ENCODE data around the gene TDRD10.

The TDRD10 gene

DNA sequence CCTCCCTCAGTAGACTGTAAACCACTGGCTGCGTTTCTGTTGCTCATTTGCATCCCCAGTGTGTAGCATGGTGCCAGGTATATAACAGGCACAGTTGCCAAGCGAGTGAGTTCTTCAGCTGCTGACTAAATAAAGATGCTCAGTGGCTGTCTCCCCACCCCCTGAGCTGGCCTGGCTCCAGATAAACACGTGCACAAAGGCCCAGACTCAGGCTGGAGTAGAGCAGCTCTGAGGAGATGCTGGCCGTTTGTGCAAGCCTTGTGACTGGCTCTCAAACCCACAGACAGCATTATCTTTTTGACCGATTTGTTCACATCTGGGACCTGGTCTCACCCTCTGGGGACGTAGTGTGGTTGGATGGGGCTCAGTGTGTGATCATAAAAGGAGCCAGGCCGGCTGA is 72.7 kb downstream of the TDRD10 start:
- no peak for TF ChIP-seq SUZ12 (IDR thresholded peaks at IDR 0.05; ENCODE audit: extremely low read depth, insufficient read depth, insufficient read length)
- no peak for TF ChIP-seq ZNF274 (IDR thresholded peaks at IDR 0.05; ENCODE audit: low read depth, low read length)
- H3K36me3 ChIP-seq (ENCODE audit: insufficient read depth, insufficient read length, low read length): peaks cover 36% of the 10 kb centered on the region
- H3K4me1 ChIP-seq (ENCODE audit: insufficient read depth, insufficient read length): peaks cover 20% of the 10 kb centered on the region
- no peaks in the 10 kb centered on the region for H3K9me3 ChIP-seq (ENCODE audit: insufficient read depth, low read length)
- H3K4me3 ChIP-seq (ENCODE audit: insufficient read length, low read depth): no peak overlapping the region
- DNase-seq (ENCODE audit: low read depth, low spot score): no peak
- H3K9ac ChIP-seq (ENCODE audit: insufficient read length, low read depth): no peak overlapping the region
- peaks cover 12% of the 10 kb centered on the region for H3K27me3 ChIP-seq (ENCODE audit: insufficient read depth, insufficient read length)

DNA sequence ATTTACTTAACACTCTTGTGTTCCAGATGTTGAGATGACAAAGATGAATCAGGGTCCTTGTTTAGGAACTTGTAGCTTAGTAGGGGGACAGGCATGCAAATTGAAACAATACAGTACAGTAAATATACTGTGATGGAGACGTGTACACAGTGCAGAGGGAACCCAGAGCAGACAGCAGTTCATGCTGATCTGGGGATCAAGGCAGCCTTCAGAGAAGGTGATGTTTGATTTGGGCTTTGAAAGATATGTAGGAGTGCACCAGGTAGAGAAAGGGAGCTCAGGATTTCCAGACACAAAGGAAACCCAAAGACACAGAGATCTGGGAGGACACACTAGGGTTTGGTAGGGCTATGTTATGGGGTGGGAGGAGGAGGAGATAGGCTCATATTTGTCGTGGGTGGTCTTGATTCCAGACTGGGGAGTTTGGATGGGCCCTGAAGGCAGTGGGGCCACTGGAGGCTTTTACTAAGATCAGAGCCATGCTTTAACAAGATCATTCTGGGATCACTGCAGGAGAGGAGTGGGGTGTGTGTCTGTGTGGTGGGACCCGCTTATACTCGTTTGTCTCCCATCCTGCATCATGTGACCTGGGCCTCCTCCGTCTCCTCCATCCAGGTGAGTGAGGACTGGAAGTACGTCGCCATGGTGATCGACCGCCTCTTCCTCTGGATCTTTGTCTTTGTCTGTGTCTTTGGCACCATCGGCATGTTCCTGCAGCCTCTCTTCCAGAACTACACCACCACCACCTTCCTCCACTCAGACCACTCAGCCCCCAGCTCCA is 73.3 kb downstream of the TDRD10 start:
- peaks cover 42% of the 10 kb centered on the region for H3K36me3 ChIP-seq (ENCODE audit: insufficient read depth, insufficient read length, low read length)
- no peak overlapping the region for H3K9ac ChIP-seq (ENCODE audit: insufficient read length, low read depth)
- peaks cover 20% of the 10 kb centered on the region for H3K4me1 ChIP-seq (ENCODE audit: insufficient read depth, insufficient read length)
- H3K27me3 ChIP-seq (ENCODE audit: insufficient read depth, insufficient read length): peaks cover 6% of the 10 kb centered on the region
- TF ChIP-seq ZNF274 (IDR thresholded peaks at IDR 0.05; ENCODE audit: low read depth, low read length) (no peak), YY1 (IDR thresholded peaks at IDR 0.05; ENCODE audit: insufficient read depth, insufficient read length) (no peak), SUZ12 (IDR thresholded peaks at IDR 0.05; ENCODE audit: extremely low read depth, insufficient read depth, insufficient read length) (no peak)
- no peak for DNase-seq (ENCODE audit: low read depth, low spot score)
- H3K4me3 ChIP-seq (ENCODE audit: insufficient read length, low read depth): no peak overlapping the region
- no peaks in the 10 kb centered on the region for H3K9me3 ChIP-seq (ENCODE audit: insufficient read depth, low read length)

DNA sequence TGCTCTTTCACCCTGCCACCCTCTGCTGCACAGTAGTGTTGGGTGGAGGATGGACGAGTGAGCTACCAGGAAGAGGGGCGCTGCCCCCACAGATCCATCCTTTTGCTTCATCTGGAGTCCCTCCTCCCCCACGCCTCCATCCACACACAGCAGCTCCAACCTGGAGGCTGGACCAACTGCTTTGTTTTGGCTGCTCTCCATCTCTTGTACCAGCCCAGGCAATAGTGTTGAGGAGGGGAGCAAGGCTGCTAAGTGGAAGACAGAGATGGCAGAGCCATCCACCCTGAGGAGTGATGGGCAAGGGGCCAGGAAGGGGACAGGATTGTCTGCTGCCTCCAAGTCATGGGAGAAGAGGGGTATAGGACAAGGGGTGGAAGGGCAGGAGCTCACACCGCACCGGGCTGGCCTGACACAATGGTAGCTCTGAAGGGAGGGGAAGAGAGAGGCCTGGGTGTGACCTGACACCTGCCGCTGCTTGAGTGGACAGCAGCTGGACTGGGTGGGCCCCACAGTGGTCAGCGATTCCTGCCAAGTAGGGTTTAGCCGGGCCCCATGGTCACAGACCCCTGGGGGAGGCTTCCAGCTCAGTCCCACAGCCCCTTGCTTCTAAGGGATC is 74.0 kb downstream of the TDRD10 start:
- TF ChIP-seq YY1 (IDR thresholded peaks at IDR 0.05; ENCODE audit: insufficient read depth, insufficient read length): no peak
- no peak for TF ChIP-seq ZNF274 (IDR thresholded peaks at IDR 0.05; ENCODE audit: low read depth, low read length)
- no peak for TF ChIP-seq SUZ12 (IDR thresholded peaks at IDR 0.05; ENCODE audit: extremely low read depth, insufficient read depth, insufficient read length)
- peaks cover 49% of the 10 kb centered on the region for H3K36me3 ChIP-seq (ENCODE audit: insufficient read depth, insufficient read length, low read length)
- H3K27me3 ChIP-seq (ENCODE audit: insufficient read depth, insufficient read length): peaks cover 2% of the 10 kb centered on the region
- H3K9me3 ChIP-seq (ENCODE audit: insufficient read depth, low read length): no peaks in the 10 kb centered on the region
- peaks cover 20% of the 10 kb centered on the region for H3K4me1 ChIP-seq (ENCODE audit: insufficient read depth, insufficient read length)
- no peak for DNase-seq (ENCODE audit: low read depth, low spot score)
- H3K9ac ChIP-seq (ENCODE audit: insufficient read length, low read depth): no peak overlapping the region
- no peak overlapping the region for H3K4me3 ChIP-seq (ENCODE audit: insufficient read length, low read depth)

DNA sequence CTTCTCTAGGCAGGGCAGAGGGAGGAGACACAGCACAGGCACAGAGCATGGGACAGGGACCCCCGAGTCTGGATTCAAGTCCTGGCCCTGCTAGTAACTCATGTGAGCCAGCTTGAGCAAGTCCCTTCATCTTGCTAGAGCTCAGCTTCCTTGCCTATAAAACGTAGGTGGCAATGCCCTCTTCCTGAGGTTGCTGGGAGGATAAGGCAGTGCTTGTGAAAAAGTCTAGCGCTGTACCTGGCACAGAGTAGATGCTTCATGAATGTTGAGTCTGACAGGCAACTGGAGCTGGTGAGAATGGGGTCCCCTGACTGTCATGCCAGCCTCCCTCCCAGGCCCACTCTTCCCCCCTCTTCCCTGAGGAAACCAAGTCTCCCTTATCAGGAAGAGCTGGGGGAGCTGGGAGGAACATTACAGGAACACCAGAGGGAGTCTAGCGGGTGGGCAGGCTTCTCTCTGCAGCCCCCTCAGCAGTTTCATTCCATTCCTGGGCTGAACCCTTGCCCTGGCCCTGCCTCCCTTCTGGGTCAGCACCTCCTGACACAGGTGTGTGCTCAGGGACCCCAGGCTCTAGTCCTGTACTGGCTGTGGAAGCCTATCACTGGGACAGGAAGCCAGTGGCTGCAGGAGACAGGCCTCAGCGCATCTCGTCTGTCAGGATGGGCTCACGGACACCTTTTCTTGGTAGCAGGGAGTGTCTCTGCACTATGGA is 75.5 kb downstream of the TDRD10 start:
- TF ChIP-seq SUZ12 (IDR thresholded peaks at IDR 0.05; ENCODE audit: extremely low read depth, insufficient read depth, insufficient read length) (no peak), ZNF274 (IDR thresholded peaks at IDR 0.05; ENCODE audit: low read depth, low read length) (no peak)

DNA sequence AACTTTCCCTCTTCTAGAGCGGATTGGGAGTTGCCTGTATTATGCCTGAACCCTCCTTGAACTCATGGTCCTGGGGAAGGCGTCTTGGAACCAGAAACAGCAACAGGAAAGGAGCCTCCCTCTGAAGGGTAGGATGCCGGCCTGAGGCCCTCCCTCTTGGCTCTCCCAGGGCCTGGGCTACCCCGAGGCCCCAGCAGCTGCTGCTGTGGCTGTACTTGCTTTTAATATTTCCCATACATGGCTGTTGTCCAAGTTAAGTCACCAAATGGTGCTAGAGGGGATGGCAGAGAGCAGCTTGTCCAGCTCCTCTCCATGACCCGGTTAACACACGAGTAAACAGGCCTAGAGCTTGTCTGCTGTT is 76.0 kb downstream of the TDRD10 start:
- Histone ChIP-seq H3K36me3 (ENCODE audit: insufficient read depth, insufficient read length, low read length) (peaks cover 67% of the 10 kb centered on the region), H3K27me3 (ENCODE audit: insufficient read depth, insufficient read length) (no peaks in the 10 kb centered on the region), H3K9me3 (ENCODE audit: insufficient read depth, low read length) (no peaks in the 10 kb centered on the region), H3K4me3 (ENCODE audit: insufficient read length, low read depth) (no peak overlapping the region), H3K9ac (ENCODE audit: insufficient read length, low read depth) (no peak overlapping the region), H3K4me1 (ENCODE audit: insufficient read depth, insufficient read length) (peaks cover 9% of the 10 kb centered on the region)
- TF ChIP-seq ZNF274 (IDR thresholded peaks at IDR 0.05; ENCODE audit: low read depth, low read length) (no peak), YY1 (IDR thresholded peaks at IDR 0.05; ENCODE audit: insufficient read depth, insufficient read length) (no peak), SUZ12 (IDR thresholded peaks at IDR 0.05; ENCODE audit: extremely low read depth, insufficient read depth, insufficient read length) (no peak)
- no peak for DNase-seq (ENCODE audit: low read depth, low spot score)

More for the DNA sequence above, 75.5 kb downstream of the TDRD10 start:
- Histone ChIP-seq H3K9ac (ENCODE audit: insufficient read length, low read depth) (no peak overlapping the region), H3K36me3 (ENCODE audit: insufficient read depth, insufficient read length, low read length) (peaks cover 62% of the 10 kb centered on the region), H3K4me3 (ENCODE audit: insufficient read length, low read depth) (no peak overlapping the region), H3K9me3 (ENCODE audit: insufficient read depth, low read length) (no peaks in the 10 kb centered on the region), H3K4me1 (ENCODE audit: insufficient read depth, insufficient read length) (peaks cover 15% of the 10 kb centered on the region), H3K27me3 (ENCODE audit: insufficient read depth, insufficient read length) (no peaks in the 10 kb centered on the region)
- no peak for DNase-seq (ENCODE audit: low read depth, low spot score)

DNA sequence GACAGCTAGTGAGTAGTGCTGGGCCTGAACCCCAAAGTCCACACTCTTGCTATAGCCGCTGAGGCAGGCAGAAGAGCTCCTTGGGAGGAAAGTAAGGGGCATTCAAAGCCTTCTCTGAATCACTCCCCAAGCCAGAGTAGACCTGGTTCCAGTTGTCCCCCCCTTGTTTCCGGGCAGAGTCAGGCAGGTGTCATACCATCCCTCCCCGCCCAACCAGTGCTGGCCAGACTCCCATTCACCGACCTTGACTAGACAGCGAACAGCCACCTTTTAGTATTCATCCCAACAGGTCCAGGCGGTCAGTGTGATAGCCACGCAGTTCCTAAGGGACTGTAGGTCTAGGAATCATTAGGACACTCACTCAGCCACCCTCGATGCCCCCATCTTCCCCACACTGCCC is 77.4 kb downstream of the TDRD10 start:
- Histone ChIP-seq H3K4me1 (ENCODE audit: insufficient read depth, insufficient read length) (peaks cover 7% of the 10 kb centered on the region), H3K36me3 (ENCODE audit: insufficient read depth, insufficient read length, low read length) (peaks cover 81% of the 10 kb centered on the region), H3K9ac (ENCODE audit: insufficient read length, low read depth) (no peak overlapping the region), H3K9me3 (ENCODE audit: insufficient read depth, low read length) (no peaks in the 10 kb centered on the region), H3K27me3 (ENCODE audit: insufficient read depth, insufficient read length) (no peaks in the 10 kb centered on the region), H3K4me3 (ENCODE audit: insufficient read length, low read depth) (no peak overlapping the region)
- TF ChIP-seq YY1 (IDR thresholded peaks at IDR 0.05; ENCODE audit: insufficient read depth, insufficient read length) (no peak), SUZ12 (IDR thresholded peaks at IDR 0.05; ENCODE audit: extremely low read depth, insufficient read depth, insufficient read length) (no peak), ZNF274 (IDR thresholded peaks at IDR 0.05; ENCODE audit: low read depth, low read length) (no peak)
- DNase-seq (ENCODE audit: low read depth, low spot score): no peak

DNA sequence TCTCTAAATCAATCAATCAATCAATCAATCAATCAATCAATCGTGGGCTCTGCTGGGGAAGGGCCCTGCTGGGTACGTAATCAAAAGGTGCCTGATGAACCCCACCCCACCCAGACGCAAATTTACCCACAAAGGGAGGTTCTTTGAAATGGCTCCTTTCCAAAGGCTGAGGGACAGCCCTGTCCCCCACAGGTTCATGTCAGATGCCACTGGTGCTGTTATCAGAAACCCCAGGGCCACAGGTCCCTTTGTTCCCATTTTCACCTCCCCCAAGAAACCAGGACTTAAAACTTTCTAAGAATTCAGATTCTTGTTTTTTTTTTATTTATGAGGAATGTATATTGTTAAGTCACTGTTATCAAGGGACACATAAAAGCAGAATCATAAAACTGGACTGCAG is 79.7 kb downstream of the TDRD10 start:
- TF ChIP-seq SUZ12 (IDR thresholded peaks at IDR 0.05; ENCODE audit: extremely low read depth, insufficient read depth, insufficient read length) (no peak), ZNF274 (IDR thresholded peaks at IDR 0.05; ENCODE audit: low read depth, low read length) (no peak), YY1 (IDR thresholded peaks at IDR 0.05; ENCODE audit: insufficient read depth, insufficient read length) (no peak)
- no peaks in the 10 kb centered on the region for H3K9me3 ChIP-seq (ENCODE audit: insufficient read depth, low read length)
- H3K9ac ChIP-seq (ENCODE audit: insufficient read length, low read depth): no peak overlapping the region
- no peak for DNase-seq (ENCODE audit: low read depth, low spot score)
- peaks cover 98% of the 10 kb centered on the region for H3K36me3 ChIP-seq (ENCODE audit: insufficient read depth, insufficient read length, low read length)
- H3K4me1 ChIP-seq (ENCODE audit: insufficient read depth, insufficient read length): no peaks in the 10 kb centered on the region
- H3K4me3 ChIP-seq (ENCODE audit: insufficient read length, low read depth): no peak overlapping the region
- no peaks in the 10 kb centered on the region for H3K27me3 ChIP-seq (ENCODE audit: insufficient read depth, insufficient read length)
